HepG2 (cell line): ENCODE data around the gene RASL12. TPM values are rescaled to one million over a fixed set of nuclear protein-coding genes. Genes with fewer than 3 reads are reported as not detected.
"Not testable (repeated sequence)": the region's sequence is repeated elsewhere in the genome, so short reads cannot be mapped to it uniquely, and the experiment has no call there.

Experiments used
- ATAC-seq: fragments of 200-7000 bp; cut with Tn5 transposase; 3 replicates; pipeline ENCODE4 v1.9.1; 2020; ENCODE audit warnings: mild to moderate bottlenecking, moderate library complexity
- BruUV-seq: library from RNA; stranded (reverse); fragments of 400-500 nt; replicated peaks from 2 replicates; lab custom pipeline; 2021; lab: Mats Ljungman, UMichigan
- CTCF ChIA-PET: fragments of 300-600 bp; formaldehyde crosslinking; extraction: SDS; loops from one replicate; lab custom pipeline; 2021; ENCODE audit warnings: low total read pairs, inconsistent platforms, low intra/inter-chr PET ratio; lab: Yijun Ruan, JAX
- POLR2A ChIA-PET: fragments of 350-600 bp; sonication (Branson Sonifier 250); formaldehyde crosslinking; loops from one replicate; lab custom pipeline; 2020; ENCODE audit warnings: antibody characterized with exemption, inconsistent platforms; lab: Yijun Ruan, JAX
- DNase-seq: peaks from one replicate; pipeline ENCODE4 v3.0.0-alpha.2; 2015; ENCODE audit warnings: low spot score
- FAIRE-seq: peaks from 3 replicates; lab custom pipeline; 2011; peaks lifted over from hg19 to GRCh38; lab: Jason Lieb, UNC
- H2AFZ ChIP-seq: one replicate; pipeline ENCODE4 v1.6.1; 2011; ENCODE audit warnings: low read length, inconsistent platforms
- H3K27ac ChIP-seq: fragments of 300-600 bp; 3 replicates; pipeline ENCODE4 v1.8.0; 2011; ENCODE audit warnings: mixed run types, mild to moderate bottlenecking, mixed read lengths, low read length, inconsistent platforms; ENCODE audit not compliant: insufficient read depth; ENCODE audit errors: extremely low read length
- H3K27me3 ChIP-seq, 2 experiments: fragments of 200-600 bp in 1 of 2; 2 replicates in 1 of 2; 3 replicates in 1 of 2; pipeline versions ENCODE4 v1.6.0 to v1.8.0; 2011; ENCODE audit warnings: low read length in 2 of 2, mild to moderate bottlenecking in 2 of 2, moderate library complexity in 2 of 2, inconsistent platforms in 1 of 2; ENCODE audit not compliant: insufficient read depth in 2 of 2, control insufficient read depth in 1 of 2
- H3K36me3 ChIP-seq, 2 experiments: fragments of 200-600 bp in 1 of 2; replicated peaks in 1 of 2; 2 replicates in 1 of 2; 3 replicates in 1 of 2; pipeline versions ENCODE4 v1.5.1 to v1.8.0; 2011; ENCODE audit warnings: low read length in 2 of 2, inconsistent platforms in 1 of 2; ENCODE audit not compliant: insufficient read depth in 2 of 2, control insufficient read depth in 1 of 2
- H3K4me1 ChIP-seq: 2 replicates; pipeline ENCODE4 v1.5.1; 2012; ENCODE audit warnings: low read length, inconsistent platforms; ENCODE audit not compliant: insufficient read depth
- H3K4me2 ChIP-seq: 2 replicates; pipeline ENCODE4 v1.6.0; 2011; ENCODE audit warnings: low read depth, low read length, inconsistent platforms
- H3K4me3 ChIP-seq, 3 experiments: fragments of 200-600 bp in 1 of 3; sonication (generic), shearing (Covaris generic) in 1 of 3; replicated peaks in 1 of 3; 2 replicates each; pipeline ENCODE4 v1.5.1; 2011 to 2016; ENCODE audit warnings: low read length in 3 of 3, inconsistent platforms in 2 of 3, low read depth in 2 of 3, mild to moderate bottlenecking in 2 of 3, control low read depth in 1 of 3, mixed read lengths in 1 of 3; ENCODE audit not compliant: insufficient read depth in 1 of 3
- H3K79me2 ChIP-seq: one replicate; pipeline ENCODE4 v1.6.1; 2011; ENCODE audit warnings: low read length, inconsistent platforms; ENCODE audit not compliant: insufficient read depth
- H3K9ac ChIP-seq: 2 replicates; pipeline ENCODE4 v1.6.0; 2011; ENCODE audit warnings: mild to moderate bottlenecking, low read depth, low read length, inconsistent platforms; ENCODE audit not compliant: insufficient read depth
- H3K9me3 ChIP-seq: 2 replicates; pipeline ENCODE4 v1.5.1; 2012; ENCODE audit warnings: mild to moderate bottlenecking, low read length
- H4K20me1 ChIP-seq: 2 replicates; pipeline ENCODE4 v1.6.0; 2011; ENCODE audit warnings: inconsistent platforms, mild to moderate bottlenecking, low read length, moderate library complexity; ENCODE audit not compliant: insufficient read depth
- ARNT2 ChIP-seq: sonication (generic); formaldehyde crosslinking; IDR thresholded peaks from 2 replicates; pipeline ENCODE4 v1.8.0; 2022; ENCODE audit warnings: mild to moderate bottlenecking, low read depth, missing genetic modification reagents, moderate library complexity
- CTCF ChIP-seq: sonication (generic); formaldehyde crosslinking; IDR thresholded peaks from 2 replicates; pipeline ENCODE4 v1.5.0; 2020; ENCODE audit warnings: mild to moderate bottlenecking, missing genetic modification reagents, moderate library complexity
- HOXA9 ChIP-seq: sonication (generic); formaldehyde crosslinking; IDR thresholded peaks from 2 replicates; pipeline ENCODE4 v1.8.1; 2022; ENCODE audit warnings: missing genetic modification reagents, mild to moderate bottlenecking, moderate library complexity, borderline replicate concordance
- MAFF ChIP-seq: IDR thresholded peaks from 2 replicates; pipeline ENCODE4 v1.6.1; 2011; ENCODE audit warnings: low read depth, low read length, improper control_type of control experiment
- MAFK ChIP-seq, 2 experiments: IDR thresholded peaks in 1 of 2; conservative IDR thresholded peaks in 1 of 2; 2 replicates each; pipeline ENCODE4 v1.6.1; 2011; ENCODE audit warnings: improper control_type of control experiment in 2 of 2, low read length in 2 of 2
- NFE2L2 ChIP-seq: fragments of 150-350 bp; IDR thresholded peaks from 2 replicates; pipeline ENCODE4 v1.6.1; 2014; ENCODE audit warnings: low read length
- SMC3 ChIP-seq: IDR thresholded peaks from 2 replicates; pipeline ENCODE4 v1.6.1; 2011; ENCODE audit warnings: low read length, improper control_type of control experiment
- STAG1 ChIP-seq: sonication (generic); formaldehyde crosslinking; IDR thresholded peaks from 2 replicates; pipeline ENCODE4 v1.4.0; 2020; ENCODE audit warnings: missing genetic modification reagents
- ZNF230 ChIP-seq: sonication (generic); formaldehyde crosslinking; IDR thresholded peaks from 2 replicates; pipeline ENCODE4 v1.4.0; 2020; ENCODE audit warnings: mild to moderate bottlenecking, missing genetic modification reagents
- ZNF740 ChIP-seq: sonication (generic); formaldehyde crosslinking; IDR thresholded peaks from 2 replicates; pipeline ENCODE4 v1.4.0; 2020; ENCODE audit warnings: missing genetic modification reagents
- ZSCAN25 ChIP-seq: sonication (generic); formaldehyde crosslinking; IDR thresholded peaks from 2 replicates; pipeline ENCODE4 v1.8.0; 2022; ENCODE audit warnings: mild to moderate bottlenecking, missing genetic modification reagents
- WGBS: methylation state at CpG from one replicate; pipeline ENCODE4 v1.1.6; 2017; ENCODE audit warnings: low lambda C conversion rate; 5-methylcytosine and 5-hydroxymethylcytosine counted together
- in situ Hi-C: cut with HindIII; loops from 2 replicates; pipeline ENCODE4 v1.10.0; 2017; ENCODE audit warnings: low pct_unique_long_range_greater_than_20kb; ENCODE audit not compliant: extremely low pct_ligation_motif_present
- intact Hi-C: fragments of 100-400 bp; cut with micrococcal nuclease; formaldehyde crosslinking; loops from one replicate; pipeline ENCODE4 v1.10.0; 2022; ENCODE audit not compliant: unreplicated experiment
- polyA plus RNA-seq, 8 experiments: library from polyadenylated mRNA; depleted of rRNA in 3 of 8; stranded (reverse) in 7 of 8; unstranded in 1 of 8; fragments of >200 nt; fragmentation: Illumina TruSeq in 4 of 8; extraction: Trizol in 4 of 8; gene quantifications; 2 replicates each; pipeline versions ENCODE4 v1.2.1 to v1.2.3, GENCODE V29; 2011 to 2016; ENCODE audit warnings: low read depth in 4 of 8, missing spikeins in 1 of 8, mixed read lengths in 1 of 8; ENCODE audit not compliant: insufficient read depth in 1 of 8
- total RNA-seq, 5 experiments: library from RNA; depleted of rRNA; stranded (reverse); fragments of >200 nt; fragmentation: Illumina TruSeq; extraction: Trizol; gene quantifications; 2 replicates each; pipeline ENCODE4 v1.2.3, GENCODE V29; 2016; ENCODE audit warnings: low read depth in 1 of 5

RASL12 gene
- total and polyA plus RNA-seq, 2 of the 13 experiments (the other 11 are each of a cell fraction or from before 2014, with no cell fraction given), result 0.16 to 0.55 TPM

GRCh38 chr15:65011198-65011597 lies 56.6 kb downstream of the RASL12 start:
- not testable (repeated sequence) for BruUV-seq
- TF ChIP-seq NFE2L2 (peak; percentile 86), MAFK (conservative IDR thresholded peaks at IDR 0.05 in 1 of 2, IDR thresholded peaks at IDR 0.05 in 1 of 2; ENCODE audit: low read length in 2 of 2) (peak in 1 of 2 experiments; percentile 31; a peak in 2 of 4 replicates), MAFF (peak; percentile 10; the same call in 1 of the 2 replicates)
- TF ChIP-seq, all 625 proteins: peak for 3; not testable (repeated sequence) for 622
- FAIRE-seq, H4K20me1 ChIP-seq, H3K79me2 ChIP-seq, H3K4me1 ChIP-seq, H2AFZ ChIP-seq, H3K4me2 ChIP-seq, H3K4me3 ChIP-seq, CTCF ChIA-PET, H3K9me3 ChIP-seq, H3K27me3 ChIP-seq, intact Hi-C loops, DNase-seq, in situ Hi-C loops, ATAC-seq, H3K27ac ChIP-seq, H3K9ac ChIP-seq: not testable (repeated sequence)
- 87% methylated on average over 4 of the region's 4 CpGs for WGBS
- POLR2A ChIA-PET, result interaction anchor here (1.0 kb wide), 1 partner anchor 10 kb away, joined by 4 read pairs; no protein-coding TSS in a partner anchor
- H3K36me3 ChIP-seq, result peaks cover 0 to 20% of the 10 kb centered on the region in 2 experiments; a peak in 3 of 5 replicates

GRCh38 chr15:65008983-65009382 lies 58.8 kb downstream of the RASL12 start:
- ATAC-seq, result no peak
- intact Hi-C loops, result no loop called here
- FAIRE-seq, result no peak

More at GRCh38 chr15:65008983-65009382, 58.8 kb downstream of the RASL12 start:
- no peak overlapping the region for H3K4me3 ChIP-seq
- POLR2A ChIA-PET, result no interaction called here
- no peak overlapping the region for H3K9ac ChIP-seq
- H3K9me3 ChIP-seq, result no peaks in the 10 kb centered on the region
- H3K36me3 ChIP-seq, result peaks cover 3 to 11% of the 10 kb centered on the region in 2 experiments; a peak in 3 of 5 replicates
- H4K20me1 ChIP-seq, result no peaks in the 10 kb centered on the region
- DNase-seq, result no peak
- CTCF ChIA-PET, result no interaction called here
- no TSS peak for BruUV-seq
- no peak overlapping the region for H2AFZ ChIP-seq
- TF ChIP-seq HOXA9 (CRISPR knock-in tag) (no peak), ZNF740 (CRISPR knock-in tag) (no peak), SMC3 (0 out of 2 replicates have a peak, but pooled peaks have one; percentile 10), ZSCAN25 (CRISPR knock-in tag) (no peak), STAG1 (peak; percentile 40), ARNT2 (CRISPR knock-in tag) (no peak), CTCF (peak; percentile 42; the same call in 1 of the 2 replicates), ZNF230 (CRISPR knock-in tag) (no peak)
- TF ChIP-seq, all 625 proteins: peak for 3
- H3K27ac ChIP-seq, result no peak overlapping the region
- H3K27me3 ChIP-seq, result no peaks in the 10 kb centered on the region; a peak in 1 of 5 replicates
- no peaks in the 10 kb centered on the region for H3K4me1 ChIP-seq
- no peak overlapping the region for H3K4me2 ChIP-seq
- 96% methylated on average over 2 of the region's 2 CpGs for WGBS
- in situ Hi-C loops, result no loop called here
- H3K79me2 ChIP-seq, result no peaks in the 10 kb centered on the region
